ENCODE data around the gene KNSTRN. TPM values are rescaled to one million over a fixed set of nuclear protein-coding genes. Genes with fewer than 3 reads are reported as not detected.
A peak's percentile ranks its signal among the peaks of the same experiment; 100 is the strongest.

The KNSTRN gene
- total RNA-seq, 1 donor from 2014 or later: 27.3 TPM

GRCh38 chr15:40439461-40439959 lies 57.0 kb downstream of the KNSTRN start:
- H3K27ac Mint-ChIP-seq (ENCODE audit: unreplicated experiment): peak overlapping the region; percentile 87
- no peaks in the 10 kb centered on the region for H3K36me3 Mint-ChIP-seq (ENCODE audit: unreplicated experiment)

GRCh38 chr15:40439960-40440742 lies 57.6 kb downstream of the KNSTRN start:
- Mint-ChIP-seq H3K4me1 (ENCODE audit: unreplicated experiment) (peaks cover 65% of the 10 kb centered on the region), H3K36me3 (ENCODE audit: unreplicated experiment) (no peaks in the 10 kb centered on the region), H3K4me3 (ENCODE audit: unreplicated experiment) (peak overlapping the region; percentile 93), H3K9me3 (ENCODE audit: unreplicated experiment) (no peaks in the 10 kb centered on the region), H3K27me3 (ENCODE audit: unreplicated experiment) (peaks cover 15% of the 10 kb centered on the region), H3K27ac (ENCODE audit: unreplicated experiment) (peak overlapping the region; percentile 87)
- TF ChIP-seq CTCF (IDR thresholded peaks at IDR 0.05): no peak
- no peak for DNase-seq (ENCODE audit: extremely low spot score, unreplicated experiment)

More at GRCh38 chr15:40439461-40439959, 57.0 kb downstream of the KNSTRN start:
- Mint-ChIP-seq H3K4me1 (ENCODE audit: unreplicated experiment) (peaks cover 61% of the 10 kb centered on the region), H3K4me3 (ENCODE audit: unreplicated experiment) (peak overlapping the region; percentile 93), H3K27me3 (ENCODE audit: unreplicated experiment) (peaks cover 22% of the 10 kb centered on the region), H3K9me3 (ENCODE audit: unreplicated experiment) (no peaks in the 10 kb centered on the region)
- TF ChIP-seq CTCF (IDR thresholded peaks at IDR 0.05): no peak
- no peak for DNase-seq (ENCODE audit: extremely low spot score, unreplicated experiment)

- H3K27ac Mint-ChIP-seq (ENCODE audit: unreplicated experiment): peak within 1 kb of the TSS; percentile 87
- TF ChIP-seq CTCF (IDR thresholded peaks at IDR 0.05): no peak
- H3K4me3 Mint-ChIP-seq (ENCODE audit: unreplicated experiment): peak within 1 kb of the TSS; percentile 93
- no peaks in the 10 kb centered on the region for H3K9me3 Mint-ChIP-seq (ENCODE audit: unreplicated experiment)
- peaks cover 67% of the 10 kb centered on the region for H3K4me1 Mint-ChIP-seq (ENCODE audit: unreplicated experiment)
- peaks cover 8% of the 10 kb centered on the region for H3K27me3 Mint-ChIP-seq (ENCODE audit: unreplicated experiment)
- peak; percentile 99 for DNase-seq (ENCODE audit: extremely low spot score, unreplicated experiment)
- H3K36me3 Mint-ChIP-seq (ENCODE audit: unreplicated experiment): no peaks in the 10 kb centered on the region
Observed at GRCh38 chr15:40440743-40441564, 58.4 kb downstream of the KNSTRN start, which contains the start of gene BAHD1. Gene BAHD1, plus strand, starts transcription at chr15:40440953. Its CDS starts 17,512 bp downstream, at chr15:40458465.

GRCh38 chr15:40441565-40442531 lies 59.3 kb downstream of the KNSTRN start:
- Mint-ChIP-seq H3K27ac (ENCODE audit: unreplicated experiment) (peak overlapping the region; percentile 69), H3K4me3 (ENCODE audit: unreplicated experiment) (peak overlapping the region; percentile 82), H3K4me1 (ENCODE audit: unreplicated experiment) (peaks cover 61% of the 10 kb centered on the region), H3K9me3 (ENCODE audit: unreplicated experiment) (no peaks in the 10 kb centered on the region), H3K36me3 (ENCODE audit: unreplicated experiment) (no peaks in the 10 kb centered on the region), H3K27me3 (ENCODE audit: unreplicated experiment) (peaks cover 7% of the 10 kb centered on the region)
- peak; percentile 40 for TF ChIP-seq CTCF (IDR thresholded peaks at IDR 0.05)
- DNase-seq (ENCODE audit: extremely low spot score, unreplicated experiment): no peak
